GM12872 (cell line): ENCODE measurements around the gene DUSP14.

ENCODE experiments used
- CTCF ChIP-seq: IDR thresholded peaks from 3 replicates; pipeline ENCODE4 v1.5.1; 2011; ENCODE audit warnings: low read depth, mild to moderate bottlenecking, low read length, moderate library complexity; ENCODE audit not compliant: insufficient read depth

Gene DUSP14

GRCh38 chr17:37520174-37520573 is 30.5 kb downstream of the DUSP14 start:
- TF ChIP-seq CTCF = no peak

DNA sequence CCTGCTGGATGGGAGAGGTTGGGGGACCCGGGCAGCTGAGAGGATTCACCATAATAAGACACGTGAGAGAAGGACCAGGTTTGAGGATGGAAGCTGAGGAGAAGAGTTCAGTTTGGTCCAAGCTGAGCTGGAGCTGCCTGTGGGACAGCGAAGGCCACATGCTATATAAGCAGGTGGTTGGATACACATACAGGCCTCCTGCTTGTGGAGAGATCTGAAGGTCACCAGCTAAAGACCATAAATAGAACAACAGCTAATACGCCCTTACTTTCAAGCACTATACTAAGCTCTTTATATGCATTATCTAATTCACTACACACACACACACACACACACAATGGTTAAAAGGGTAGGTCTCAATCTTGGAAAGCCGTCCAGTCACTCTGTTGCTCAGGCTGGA is 32.1 kb downstream of the DUSP14 start:
- no peak for TF ChIP-seq CTCF

DNA sequence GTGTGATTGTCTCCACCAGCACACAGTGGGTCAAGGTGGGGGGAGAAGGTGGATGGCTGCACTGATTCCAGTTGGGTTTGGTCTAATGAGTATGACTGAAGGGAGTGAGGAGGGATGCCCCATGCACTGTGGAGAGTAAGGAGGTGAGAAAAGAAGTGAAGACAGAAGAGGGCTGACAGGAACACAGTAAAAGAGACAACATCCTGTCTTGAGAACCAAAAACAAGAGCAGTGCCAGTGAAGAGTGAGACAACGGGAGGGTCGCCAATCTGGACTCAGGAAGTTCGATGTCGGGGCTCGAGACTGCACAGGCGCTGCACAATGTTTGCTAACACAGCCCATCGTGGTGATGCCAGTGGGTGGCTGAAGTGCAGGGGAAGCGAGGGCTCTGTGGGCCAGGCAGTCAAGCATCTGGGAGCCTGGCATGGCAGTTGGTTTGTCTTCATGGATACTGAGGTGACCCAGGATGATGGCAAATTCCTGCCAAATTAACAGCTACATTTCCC is 34.1 kb downstream of the DUSP14 start:
- no peak for TF ChIP-seq CTCF

GRCh38 chr17:37527249-37527851 is 37.7 kb downstream of the DUSP14 start:
- TF ChIP-seq CTCF = peak; percentile 69; the same call in 2 of the 3 replicates

DNA sequence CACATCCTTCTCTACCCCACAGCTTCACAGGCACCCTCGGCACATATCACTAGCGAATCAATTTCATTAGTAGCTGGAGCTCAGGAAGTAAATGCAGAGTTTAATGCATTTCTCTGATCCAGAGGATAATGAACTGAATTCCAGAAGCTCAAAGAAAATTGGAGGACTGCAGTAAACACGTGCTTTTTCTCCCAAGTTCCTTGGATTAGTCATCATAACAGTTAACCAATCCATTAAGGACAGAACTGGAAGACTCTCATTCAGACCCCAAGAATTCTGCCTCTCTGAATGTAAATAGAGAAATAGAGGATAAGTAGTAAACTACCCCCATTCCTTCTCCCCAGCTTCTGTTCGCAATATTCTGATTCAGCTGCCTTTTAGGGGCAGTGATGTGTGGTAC is 40.7 kb downstream of the DUSP14 start:
- TF ChIP-seq CTCF = no peak

- no peak for TF ChIP-seq CTCF
These were observed 43.1 kb downstream of the DUSP14 start for GRCh38 chr17:37532756-37533155.

DNA sequence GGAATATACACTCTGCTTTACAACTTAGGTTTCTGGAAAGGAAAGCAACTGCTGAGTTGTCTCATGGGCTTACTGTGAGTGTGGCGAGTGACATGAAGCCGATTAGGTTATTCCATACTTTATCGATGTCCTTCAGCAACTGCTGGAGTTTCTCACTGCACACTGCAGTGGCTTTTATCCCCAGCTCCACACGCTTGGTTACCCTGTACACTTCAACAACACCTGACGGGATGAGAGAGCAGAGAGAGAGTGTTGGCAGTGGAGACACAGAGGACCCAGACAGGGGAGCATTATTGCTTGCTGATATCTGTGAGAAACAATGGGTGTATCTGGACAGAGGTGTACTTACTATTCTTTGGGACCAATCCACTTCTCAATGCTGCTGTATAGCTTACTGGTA is 46.2 kb downstream of the DUSP14 start:
- TF ChIP-seq CTCF = no peak
